Vagina (tissue), 2 donors: ENCODE data around the gene ZIC1.

ENCODE experiments used
- POLR2A ChIP-seq, 2 donors: fragments of 450-650 bp; IDR thresholded peaks; one replicate each; pipeline ENCODE4 v1.6.1; 2017; ENCODE audit warnings: antibody characterized with exemption in 2 of 2, mild to moderate bottlenecking in 2 of 2, moderate library complexity in 2 of 2
- POLR2AphosphoS5 ChIP-seq, 2 donors: sonication (generic); formaldehyde crosslinking; IDR thresholded peaks; one replicate each; pipeline ENCODE4 v1.9.0; 2017; ENCODE audit warnings: antibody characterized with exemption in 2 of 2, mild to moderate bottlenecking in 2 of 2, low read depth in 1 of 2; ENCODE audit not compliant: insufficient read depth in 1 of 2
- TF ChIP-seq, protein P1 (sequence below), 3 experiments: fragments of 450-650 bp in 2 of 3; fragments of 200-600 bp in 1 of 3; sonication (generic) in 1 of 3; IDR thresholded peaks; one replicate each; pipeline ENCODE4 v1.5.1; 2017 to 2019; ENCODE audit warnings: antibody characterized with exemption in 3 of 3, mild to moderate bottlenecking in 2 of 3, moderate library complexity in 2 of 3

- TF ChIP-seq POLR2A (IDR thresholded peaks at IDR 0.05) (no peak), POLR2AphosphoS5 (IDR thresholded peaks at IDR 0.05; ENCODE audit: insufficient read depth in 1 of 2, low read depth in 1 of 2) (no peak)
- TF ChIP-seq, protein P1, sequence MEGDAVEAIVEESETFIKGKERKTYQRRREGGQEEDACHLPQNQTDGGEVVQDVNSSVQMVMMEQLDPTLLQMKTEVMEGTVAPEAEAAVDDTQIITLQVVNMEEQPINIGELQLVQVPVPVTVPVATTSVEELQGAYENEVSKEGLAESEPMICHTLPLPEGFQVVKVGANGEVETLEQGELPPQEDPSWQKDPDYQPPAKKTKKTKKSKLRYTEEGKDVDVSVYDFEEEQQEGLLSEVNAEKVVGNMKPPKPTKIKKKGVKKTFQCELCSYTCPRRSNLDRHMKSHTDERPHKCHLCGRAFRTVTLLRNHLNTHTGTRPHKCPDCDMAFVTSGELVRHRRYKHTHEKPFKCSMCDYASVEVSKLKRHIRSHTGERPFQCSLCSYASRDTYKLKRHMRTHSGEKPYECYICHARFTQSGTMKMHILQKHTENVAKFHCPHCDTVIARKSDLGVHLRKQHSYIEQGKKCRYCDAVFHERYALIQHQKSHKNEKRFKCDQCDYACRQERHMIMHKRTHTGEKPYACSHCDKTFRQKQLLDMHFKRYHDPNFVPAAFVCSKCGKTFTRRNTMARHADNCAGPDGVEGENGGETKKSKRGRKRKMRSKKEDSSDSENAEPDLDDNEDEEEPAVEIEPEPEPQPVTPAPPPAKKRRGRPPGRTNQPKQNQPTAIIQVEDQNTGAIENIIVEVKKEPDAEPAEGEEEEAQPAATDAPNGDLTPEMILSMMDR (IDR thresholded peaks at IDR 0.05), result no peak
These were observed 50.0 kb downstream of the ZIC1 start for GRCh38 chr3:147458995-147459704.
